ENCODE data around the gene CDC42BPA. TPM values are rescaled to one million over a fixed set of nuclear protein-coding genes. Genes with fewer than 3 reads are reported as not detected.

CDC42BPA gene
- total and polyA plus RNA-seq, 12 donors, result 7.4 to 73.8 (median 37.2) TPM

DNA sequence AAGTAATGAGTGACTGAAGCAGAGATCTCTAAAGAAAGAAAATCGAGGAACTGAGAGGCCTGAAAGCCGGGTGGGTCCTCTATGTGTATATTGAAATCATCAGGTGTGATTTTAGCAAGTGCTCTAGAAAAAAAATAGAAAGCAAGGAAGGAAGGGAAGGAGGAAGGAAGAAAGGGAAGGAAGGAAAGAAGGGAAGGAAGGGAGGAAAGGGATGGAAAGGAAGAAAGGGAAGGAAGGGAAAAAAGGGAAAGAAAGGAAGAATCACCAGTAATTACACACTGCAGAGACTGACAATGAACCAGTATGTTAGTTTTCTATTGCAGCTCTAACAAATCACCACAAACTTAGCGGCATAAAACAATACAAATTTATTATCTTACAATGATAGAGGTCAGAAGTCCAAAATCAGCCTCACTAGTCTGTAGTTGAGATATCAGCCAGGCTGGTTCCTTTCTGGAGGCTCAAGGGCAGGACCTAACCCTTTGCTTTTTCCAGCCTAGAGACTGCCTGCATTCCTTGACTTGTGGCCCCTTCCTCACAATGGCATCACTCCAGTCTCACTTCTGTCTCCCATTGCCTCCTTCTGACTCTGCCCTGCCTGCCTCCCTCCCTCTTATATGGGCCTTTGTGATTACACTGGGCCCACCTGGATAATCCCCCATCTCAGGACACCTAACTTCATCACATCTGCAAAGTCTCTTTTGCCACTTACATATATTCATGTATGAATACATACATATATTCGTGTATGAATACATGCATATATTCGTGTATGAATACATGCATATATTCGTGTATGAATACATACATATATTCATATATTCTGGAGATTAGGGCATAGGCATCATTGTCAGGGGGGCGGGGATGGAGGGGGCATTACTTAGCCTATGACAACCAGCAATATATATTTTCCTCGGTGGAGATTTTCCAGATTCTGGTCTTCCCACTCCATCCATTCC lies 47.5 kb upstream of the CDC42BPA start:
- Histone ChIP-seq H3K27me3 (no peaks in the 10 kb centered on the region), H3K4me3 (no peak overlapping the region), H3K4me1 (replicated peaks in 1 of 2) (no peaks in the 10 kb centered on the region), H3K9me3 (replicated peaks in 1 of 3) (no peaks in the 10 kb centered on the region), H3K27ac (no peak overlapping the region), H3K36me3 (replicated peaks in 1 of 2) (no peaks in the 10 kb centered on the region)
- no peak for DNase-seq
- 81 to 85% (median 84%) methylated on average over 8 of the region's 8 CpGs for WGBS, 4 donors
- intact Hi-C loops (cut with DNase I), result no loop called here
- no peak for TF ChIP-seq POLR2A (IDR thresholded peaks at IDR 0.05)
- TF ChIP-seq, protein P1, sequence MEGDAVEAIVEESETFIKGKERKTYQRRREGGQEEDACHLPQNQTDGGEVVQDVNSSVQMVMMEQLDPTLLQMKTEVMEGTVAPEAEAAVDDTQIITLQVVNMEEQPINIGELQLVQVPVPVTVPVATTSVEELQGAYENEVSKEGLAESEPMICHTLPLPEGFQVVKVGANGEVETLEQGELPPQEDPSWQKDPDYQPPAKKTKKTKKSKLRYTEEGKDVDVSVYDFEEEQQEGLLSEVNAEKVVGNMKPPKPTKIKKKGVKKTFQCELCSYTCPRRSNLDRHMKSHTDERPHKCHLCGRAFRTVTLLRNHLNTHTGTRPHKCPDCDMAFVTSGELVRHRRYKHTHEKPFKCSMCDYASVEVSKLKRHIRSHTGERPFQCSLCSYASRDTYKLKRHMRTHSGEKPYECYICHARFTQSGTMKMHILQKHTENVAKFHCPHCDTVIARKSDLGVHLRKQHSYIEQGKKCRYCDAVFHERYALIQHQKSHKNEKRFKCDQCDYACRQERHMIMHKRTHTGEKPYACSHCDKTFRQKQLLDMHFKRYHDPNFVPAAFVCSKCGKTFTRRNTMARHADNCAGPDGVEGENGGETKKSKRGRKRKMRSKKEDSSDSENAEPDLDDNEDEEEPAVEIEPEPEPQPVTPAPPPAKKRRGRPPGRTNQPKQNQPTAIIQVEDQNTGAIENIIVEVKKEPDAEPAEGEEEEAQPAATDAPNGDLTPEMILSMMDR (IDR thresholded peaks at IDR 0.05), result no peak

DNA sequence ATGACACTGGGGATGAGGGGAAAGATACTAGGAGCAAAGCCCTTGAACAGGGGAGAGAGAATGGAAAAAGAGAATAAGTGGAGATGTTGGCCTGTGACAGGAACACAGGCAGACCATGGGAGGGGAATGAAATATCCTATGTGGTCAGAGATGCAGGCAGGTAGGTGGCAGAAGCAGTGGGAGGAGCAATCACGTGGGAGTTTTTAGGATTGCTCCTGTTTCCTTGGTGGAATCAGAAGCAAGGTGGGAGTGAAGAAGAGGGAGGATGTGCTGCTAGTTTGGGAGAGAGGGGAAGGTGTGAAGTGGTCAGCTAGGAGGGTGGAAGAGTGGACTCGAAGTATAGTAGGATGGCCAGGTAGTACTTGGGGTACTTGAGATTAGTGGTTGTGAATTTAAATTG lies 46.4 kb upstream of the CDC42BPA start:
- Histone ChIP-seq H3K4me1 (replicated peaks in 1 of 2) (no peaks in the 10 kb centered on the region), H3K27me3 (no peaks in the 10 kb centered on the region), H3K27ac (no peak overlapping the region), H3K9me3 (replicated peaks in 1 of 3) (no peaks in the 10 kb centered on the region), H3K36me3 (replicated peaks in 1 of 2) (no peaks in the 10 kb centered on the region), H3K4me3 (no peak overlapping the region)
- 64 to 90% (median 81%) methylated on average over 2 of the region's 2 CpGs for WGBS, 4 donors
- intact Hi-C loops (cut with DNase I), result no loop called here
- DNase-seq, result no peak
- TF ChIP-seq, protein P1 (IDR thresholded peaks at IDR 0.05), result no peak
- no peak for TF ChIP-seq POLR2A (IDR thresholded peaks at IDR 0.05)

DNA sequence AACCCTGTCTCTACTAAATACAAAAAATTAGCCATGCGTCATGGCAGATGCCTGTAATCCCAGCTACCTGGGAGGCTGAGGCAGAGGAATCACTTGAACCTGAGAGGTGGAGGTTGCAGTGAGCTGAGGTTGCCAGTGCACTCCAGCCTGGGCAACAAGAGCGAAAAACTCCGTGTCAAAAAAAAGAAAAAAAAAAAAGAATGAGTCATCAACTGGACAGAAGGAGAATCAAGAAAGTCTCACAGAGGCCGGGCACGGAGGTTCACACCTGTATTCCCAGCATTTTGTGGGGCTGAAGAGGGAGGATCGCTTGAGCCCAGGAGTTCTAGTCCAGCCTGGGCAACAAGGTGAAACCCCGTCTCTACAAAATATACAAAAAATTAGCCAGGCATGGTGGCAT lies 45.5 kb upstream of the CDC42BPA start:
- no peak for DNase-seq
- WGBS, 4 donors, result 72 to 88% (median 79%) methylated on average over 7 of the region's 7 CpGs
- intact Hi-C loops (cut with DNase I), result no loop called here

DNA sequence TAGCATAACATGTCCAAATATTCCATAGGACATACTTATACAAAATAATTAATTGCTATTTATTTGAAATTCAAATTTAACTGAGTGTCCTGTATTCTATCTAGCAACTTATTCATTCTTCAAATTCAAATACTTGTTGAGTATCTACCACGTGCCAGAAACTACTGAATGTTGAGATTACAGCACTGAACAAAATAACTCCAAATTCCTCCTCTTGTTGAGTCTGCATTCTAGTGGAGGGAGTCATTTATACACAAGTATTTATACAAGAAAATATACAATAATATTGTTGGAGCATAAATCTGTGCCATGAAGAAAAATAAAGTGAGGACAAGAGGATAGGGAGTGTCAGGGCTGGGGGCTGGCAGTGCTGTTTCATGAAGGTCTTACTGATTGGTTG lies 43.7 kb upstream of the CDC42BPA start:
- Histone ChIP-seq H3K4me3 (no peak overlapping the region), H3K27ac (no peak overlapping the region), H3K27me3 (no peaks in the 10 kb centered on the region), H3K36me3 (replicated peaks in 1 of 2) (no peaks in the 10 kb centered on the region), H3K9me3 (replicated peaks in 1 of 3) (no peaks in the 10 kb centered on the region), H3K4me1 (replicated peaks in 1 of 2) (peaks cover 8 to 10% of the 10 kb centered on the region in 2 donors)
- WGBS, 4 donors, result 77 to 84% (median 78%) methylated on average over 1 of the region's 1 CpG
- intact Hi-C loops (cut with DNase I), result no loop called here
- DNase-seq, result no peak
- TF ChIP-seq POLR2A (IDR thresholded peaks at IDR 0.05), result no peak
- TF ChIP-seq, protein P1 (IDR thresholded peaks at IDR 0.05), result no peak

More for the DNA sequence above, 45.5 kb upstream of the CDC42BPA start:
- Histone ChIP-seq H3K27ac (no peak overlapping the region), H3K4me3 (no peak overlapping the region), H3K36me3 (replicated peaks in 1 of 2) (no peaks in the 10 kb centered on the region), H3K27me3 (no peaks in the 10 kb centered on the region), H3K9me3 (replicated peaks in 1 of 3) (no peaks in the 10 kb centered on the region), H3K4me1 (replicated peaks in 1 of 2) (no peaks in the 10 kb centered on the region)
- TF ChIP-seq, protein P1 (IDR thresholded peaks at IDR 0.05), result no peak
- no peak for TF ChIP-seq POLR2A (IDR thresholded peaks at IDR 0.05)
